H9 (cell line): ENCODE measurements around the gene TAF3. TPM values are rescaled to one million over a fixed set of nuclear protein-coding genes. Genes with fewer than 3 reads are reported as not detected.

Experiments
- DNase-seq: peaks from one replicate; pipeline ENCODE4 v3.0.0-alpha.2; 2017
- H2AFZ ChIP-seq: one replicate; pipeline ENCODE4 v1.6.1; 2013; ENCODE audit warnings: mild to moderate bottlenecking, low read length, control low read depth, moderate library complexity
- H2AK5ac ChIP-seq: 2 replicates; pipeline ENCODE4 v1.6.1; 2013; ENCODE audit warnings: low read length, control low read depth, mixed read lengths; ENCODE audit not compliant: insufficient read length
- H2BK120ac ChIP-seq: one replicate; pipeline ENCODE4 v1.6.1; 2013; ENCODE audit warnings: low read depth, mild to moderate bottlenecking, low read length, control low read depth, inconsistent platforms; ENCODE audit not compliant: poor library complexity, severe bottlenecking
- H2BK12ac ChIP-seq: 2 replicates; pipeline ENCODE4 v1.6.1; 2013; ENCODE audit warnings: low read length, control low read depth, mixed read lengths, low read depth; ENCODE audit not compliant: insufficient read length
- H2BK15ac ChIP-seq: 2 replicates; pipeline ENCODE4 v1.6.1; 2013; ENCODE audit warnings: low read depth, low read length, control low read depth
- H2BK20ac ChIP-seq: one replicate; pipeline ENCODE4 v1.6.1; 2013; ENCODE audit warnings: low read depth, mild to moderate bottlenecking, low read length, control low read depth, inconsistent platforms; ENCODE audit not compliant: poor library complexity, severe bottlenecking
- H2BK5ac ChIP-seq: 2 replicates; pipeline ENCODE4 v1.6.1; 2013; ENCODE audit warnings: low read length, control low read depth, mixed read lengths; ENCODE audit not compliant: insufficient read length
- H3K14ac ChIP-seq: 2 replicates; pipeline ENCODE4 v1.6.1; 2013; ENCODE audit warnings: low read length, control low read depth; ENCODE audit not compliant: insufficient read depth
- H3K18ac ChIP-seq: 2 replicates; pipeline ENCODE4 v1.6.1; 2013; ENCODE audit warnings: low read depth, mild to moderate bottlenecking, mixed read lengths, low read length, control low read depth; ENCODE audit not compliant: insufficient read length
- H3K23ac ChIP-seq: 2 replicates; pipeline ENCODE4 v1.6.1; 2013; ENCODE audit warnings: low read length, control low read depth, mixed read lengths, low read depth; ENCODE audit not compliant: insufficient read length
- H3K23me2 ChIP-seq: 2 replicates; pipeline ENCODE4 v1.6.1; 2013; ENCODE audit warnings: low read depth, mild to moderate bottlenecking, mixed read lengths, low read length, control low read depth; ENCODE audit not compliant: insufficient read length, poor library complexity, severe bottlenecking
- H3K27ac ChIP-seq: 2 replicates; pipeline ENCODE4 v1.5.1; 2013; ENCODE audit warnings: low read length, control low read depth, mixed read lengths, low read depth; ENCODE audit not compliant: insufficient read length
- H3K27me3 ChIP-seq: 2 replicates; pipeline ENCODE4 v1.6.1; 2013; ENCODE audit warnings: low read length, control low read depth, inconsistent platforms; ENCODE audit not compliant: insufficient read depth
- H3K4ac ChIP-seq: 2 replicates; pipeline ENCODE4 v1.6.1; 2013; ENCODE audit warnings: low read depth, mild to moderate bottlenecking, control low read depth, inconsistent platforms, low read length, moderate library complexity
- H3K4me1 ChIP-seq: 2 replicates; pipeline ENCODE4 v1.6.1; 2013; ENCODE audit warnings: low read length, control low read depth, inconsistent platforms; ENCODE audit not compliant: insufficient read depth
- H3K4me2 ChIP-seq: 2 replicates; pipeline ENCODE4 v1.6.1; 2013; ENCODE audit warnings: low read length, control low read depth, mixed read lengths; ENCODE audit not compliant: insufficient read length, insufficient read depth
- H3K56ac ChIP-seq: 2 replicates; pipeline ENCODE4 v1.6.1; 2013; ENCODE audit warnings: low read depth, mild to moderate bottlenecking, mixed read lengths, low read length, control low read depth; ENCODE audit not compliant: insufficient read length
- H3K79me1 ChIP-seq: 2 replicates; pipeline ENCODE4 v1.6.1; 2013; ENCODE audit warnings: low read depth, mild to moderate bottlenecking, moderate library complexity, low read length, control low read depth, inconsistent platforms; ENCODE audit not compliant: insufficient read depth, poor library complexity, severe bottlenecking
- H3K79me2 ChIP-seq: 2 replicates; pipeline ENCODE4 v1.6.1; 2013; ENCODE audit warnings: low read length, control low read depth, inconsistent platforms; ENCODE audit not compliant: insufficient read depth
- H3K9ac ChIP-seq: 2 replicates; pipeline ENCODE4 v1.6.1; 2013; ENCODE audit warnings: low read length, control low read depth, mixed read lengths; ENCODE audit not compliant: insufficient read length; ENCODE audit errors: extremely low read depth
- H3K9me3 ChIP-seq: one replicate; pipeline ENCODE4 v1.6.1; 2013; ENCODE audit warnings: low read depth, low read length, inconsistent platforms; ENCODE audit not compliant: control insufficient read depth
- H3T11ph ChIP-seq: one replicate; pipeline ENCODE4 v1.6.1; 2013; ENCODE audit warnings: mild to moderate bottlenecking, low read length, control low read depth, inconsistent platforms
- H4K20me1 ChIP-seq: one replicate; pipeline ENCODE4 v1.6.1; 2013; ENCODE audit not compliant: control insufficient read depth, insufficient read length, insufficient read depth
- H4K5ac ChIP-seq: 2 replicates; pipeline ENCODE4 v1.6.1; 2013; ENCODE audit warnings: low read depth, mild to moderate bottlenecking, mixed read lengths, low read length, control low read depth; ENCODE audit not compliant: insufficient read length
- H4K8ac ChIP-seq: replicated peaks from 2 replicates; pipeline ENCODE4 v1.6.1; 2013; ENCODE audit warnings: low read length, control low read depth, mixed read lengths, low read depth; ENCODE audit not compliant: insufficient read length
- H4K91ac ChIP-seq: 2 replicates; pipeline ENCODE4 v1.6.1; 2013; ENCODE audit warnings: low read depth, mild to moderate bottlenecking, moderate library complexity, mixed read lengths, low read length, control low read depth; ENCODE audit not compliant: insufficient read length
- H3K27ac Mint-ChIP-seq, 3 experiments: 2 replicates in 2 of 3; 3 replicates in 1 of 3; pipeline ENCODE4 v1.8.0; 2020 to 2021; ENCODE audit warnings: mixed read lengths in 3 of 3, mild to moderate bottlenecking in 1 of 3, moderate library complexity in 1 of 3
- H3K27me3 Mint-ChIP-seq: 2 replicates; pipeline ENCODE4 v1.8.0; 2021; ENCODE audit warnings: low read depth, mild to moderate bottlenecking, moderate library complexity, mixed read lengths
- H3K36me3 Mint-ChIP-seq, 3 experiments: 2 replicates in 2 of 3; 3 replicates in 1 of 3; pipeline ENCODE4 v1.8.0; 2020 to 2021; ENCODE audit warnings: low read depth in 3 of 3, mixed read lengths in 3 of 3; ENCODE audit not compliant: insufficient read depth in 1 of 3
- H3K4me1 Mint-ChIP-seq, 2 experiments: 2 replicates each; pipeline ENCODE4 v1.8.0; 2020; ENCODE audit warnings: mixed read lengths in 2 of 2
- H3K4me3 Mint-ChIP-seq, 2 experiments: 2 replicates in 1 of 2; 3 replicates in 1 of 2; pipeline ENCODE4 v1.8.0; 2020 to 2021; ENCODE audit warnings: mild to moderate bottlenecking in 2 of 2, mixed read lengths in 2 of 2, moderate library complexity in 1 of 2
- H3K9me3 Mint-ChIP-seq, 2 experiments: 2 replicates in 1 of 2; 3 replicates in 1 of 2; pipeline ENCODE4 v1.8.0; 2020; ENCODE audit warnings: mild to moderate bottlenecking in 2 of 2, mixed read lengths in 2 of 2, moderate library complexity in 1 of 2
- WGBS: extraction: QIAGEN DNeasy Blood & Tissue Kit; methylation state at CpG from one replicate; pipeline ENCODE4 v1.1.7; 2013; ENCODE audit warnings: missing lambda C conversion rate, low lambda C conversion rate, mixed read lengths; ENCODE audit not compliant: insufficient read length; ENCODE audit errors: extremely low coverage; 5-methylcytosine and 5-hydroxymethylcytosine counted together
- total RNA-seq: library from RNA; stranded (reverse); gene quantifications from 2 replicates; pipeline ENCODE4 v1.2.1, GENCODE V29; 2021
- TF ChIP-seq, protein P1 (sequence below): fragments of 200-600 bp; sonication (generic); conservative IDR thresholded peaks from 3 replicates; pipeline ENCODE4 v1.8.0; 2021; ENCODE audit warnings: antibody characterized with exemption, mild to moderate bottlenecking

The TAF3 gene
- total RNA-seq, 1 experiment from 2014 or later = 10.2 TPM

DNA sequence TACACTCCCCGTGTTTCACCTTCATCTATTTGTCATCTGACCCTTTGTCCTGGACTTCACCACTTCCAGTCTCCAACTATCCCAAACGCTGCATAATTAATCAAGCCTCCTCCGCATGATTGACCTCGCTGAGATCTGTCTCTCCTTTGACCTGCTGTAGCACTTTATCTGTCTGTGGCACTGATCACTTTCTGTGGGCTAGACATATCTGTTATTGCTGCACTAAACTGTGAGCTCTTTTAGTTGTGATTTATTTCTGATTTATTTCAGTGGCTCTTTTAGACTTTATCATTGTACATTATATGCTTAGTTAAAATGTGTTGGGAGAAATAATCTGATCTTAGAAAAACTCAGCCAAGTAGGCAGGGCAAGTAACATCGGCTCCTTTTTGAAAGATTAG, 144.3 kb downstream of the TAF3 start:
- H3K9ac ChIP-seq = no peak overlapping the region
- H3K23ac ChIP-seq = no peak overlapping the region
- H3K18ac ChIP-seq = no peak overlapping the region
- no peak overlapping the region for H3K56ac ChIP-seq
- no peaks in the 10 kb centered on the region for H3K23me2 ChIP-seq
- no peak overlapping the region for H3K4me3 Mint-ChIP-seq
- no peak overlapping the region for H2BK12ac ChIP-seq
- H3K4me1 ChIP-seq = no peaks in the 10 kb centered on the region
- H4K91ac ChIP-seq = no peak overlapping the region
- H2BK15ac ChIP-seq = no peak overlapping the region
- no peak overlapping the region for H3K14ac ChIP-seq
- no peak for DNase-seq
- no peaks in the 10 kb centered on the region for H3K27me3 ChIP-seq
- H4K5ac ChIP-seq = no peak overlapping the region
- TF ChIP-seq, protein P1, sequence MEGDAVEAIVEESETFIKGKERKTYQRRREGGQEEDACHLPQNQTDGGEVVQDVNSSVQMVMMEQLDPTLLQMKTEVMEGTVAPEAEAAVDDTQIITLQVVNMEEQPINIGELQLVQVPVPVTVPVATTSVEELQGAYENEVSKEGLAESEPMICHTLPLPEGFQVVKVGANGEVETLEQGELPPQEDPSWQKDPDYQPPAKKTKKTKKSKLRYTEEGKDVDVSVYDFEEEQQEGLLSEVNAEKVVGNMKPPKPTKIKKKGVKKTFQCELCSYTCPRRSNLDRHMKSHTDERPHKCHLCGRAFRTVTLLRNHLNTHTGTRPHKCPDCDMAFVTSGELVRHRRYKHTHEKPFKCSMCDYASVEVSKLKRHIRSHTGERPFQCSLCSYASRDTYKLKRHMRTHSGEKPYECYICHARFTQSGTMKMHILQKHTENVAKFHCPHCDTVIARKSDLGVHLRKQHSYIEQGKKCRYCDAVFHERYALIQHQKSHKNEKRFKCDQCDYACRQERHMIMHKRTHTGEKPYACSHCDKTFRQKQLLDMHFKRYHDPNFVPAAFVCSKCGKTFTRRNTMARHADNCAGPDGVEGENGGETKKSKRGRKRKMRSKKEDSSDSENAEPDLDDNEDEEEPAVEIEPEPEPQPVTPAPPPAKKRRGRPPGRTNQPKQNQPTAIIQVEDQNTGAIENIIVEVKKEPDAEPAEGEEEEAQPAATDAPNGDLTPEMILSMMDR = no peak
- no peaks in the 10 kb centered on the region for H3K9me3 Mint-ChIP-seq
- no peak overlapping the region for H4K8ac ChIP-seq
- peaks cover 6 to 16% (median 13%) of the 10 kb centered on the region in 3 experiments; a peak in 6 of 7 replicates for H3K36me3 Mint-ChIP-seq
- H3K79me1 ChIP-seq = no peaks in the 10 kb centered on the region
- no peaks in the 10 kb centered on the region for H3K4me1 Mint-ChIP-seq
- no peak overlapping the region for H3K27ac ChIP-seq
- H2AFZ ChIP-seq = no peak overlapping the region
- H2BK120ac ChIP-seq = no peak overlapping the region
- H2BK20ac ChIP-seq = no peak overlapping the region
- no peak overlapping the region for H3K4ac ChIP-seq
- H3K9me3 ChIP-seq = no peaks in the 10 kb centered on the region
- WGBS = no CpG with 5 or more reads among the region's 5 CpGs
- no peak overlapping the region for H3T11ph ChIP-seq
- no peaks in the 10 kb centered on the region for H3K27me3 Mint-ChIP-seq
- H4K20me1 ChIP-seq = no peaks in the 10 kb centered on the region
- no peak overlapping the region for H3K27ac Mint-ChIP-seq
- H2AK5ac ChIP-seq = no peak overlapping the region
- no peak overlapping the region for H2BK5ac ChIP-seq
- no peaks in the 10 kb centered on the region for H3K79me2 ChIP-seq
- H3K4me2 ChIP-seq = no peak overlapping the region
